ENCODE measurements around the gene BAHD1.

Gene BAHD1

GRCh38 chr15:40440743-40441564, at the start of gene BAHD1:
TSS of gene BAHD1 (plus strand) at chr15:40440953. CDS start at chr15:40458465, 17,512 bp downstream.
- in situ Hi-C loops (cut with MboI; ENCODE audit: low sequenced_read_pairs): no loop called here

GRCh38 chr15:40392986-40393948, 47.5 kb upstream of the BAHD1 start:
- in situ Hi-C loops (cut with MboI; ENCODE audit: low sequenced_read_pairs): no loop called here

GRCh38 chr15:40397688-40398412, 42.9 kb upstream of the BAHD1 start:
- in situ Hi-C loops (cut with MboI; ENCODE audit: low sequenced_read_pairs): no loop called here

- in situ Hi-C loops (cut with MboI; ENCODE audit: low sequenced_read_pairs): no loop called here
These were observed 42.3 kb upstream of the BAHD1 start for GRCh38 chr15:40398413-40398873.

- in situ Hi-C loops (cut with MboI; ENCODE audit: low sequenced_read_pairs): no loop called here
These were observed 41.4 kb upstream of the BAHD1 start for GRCh38 chr15:40399370-40399769.

GRCh38 chr15:40405501-40406381, 35.0 kb upstream of the BAHD1 start, which contains the start of gene IVD:
TSS of gene IVD (plus strand) at chr15:40405795. CDS start at chr15:40405828, 33 bp downstream.
- in situ Hi-C loops (cut with MboI; ENCODE audit: low sequenced_read_pairs): no loop called here

GRCh38 chr15:40407330-40407990, 33.3 kb upstream of the BAHD1 start:
- in situ Hi-C loops (cut with MboI; ENCODE audit: low sequenced_read_pairs): no loop called here

GRCh38 chr15:40409366-40409765, 31.4 kb upstream of the BAHD1 start:
- in situ Hi-C loops (cut with MboI; ENCODE audit: low sequenced_read_pairs): no loop called here

GRCh38 chr15:40410476-40410875, 30.3 kb upstream of the BAHD1 start:
- in situ Hi-C loops (cut with MboI; ENCODE audit: low sequenced_read_pairs): no loop called here

GRCh38 chr15:40412095-40412759, 28.5 kb upstream of the BAHD1 start:
- in situ Hi-C loops (cut with MboI; ENCODE audit: low sequenced_read_pairs): no loop called here

- in situ Hi-C loops (cut with MboI; ENCODE audit: low sequenced_read_pairs): no loop called here
These were observed 27.7 kb upstream of the BAHD1 start for GRCh38 chr15:40413036-40413435.

GRCh38 chr15:40414816-40415215, 25.9 kb upstream of the BAHD1 start:
- in situ Hi-C loops (cut with MboI; ENCODE audit: low sequenced_read_pairs): no loop called here

- in situ Hi-C loops (cut with MboI; ENCODE audit: low sequenced_read_pairs): no loop called here
These were observed 25.5 kb upstream of the BAHD1 start for GRCh38 chr15:40415226-40415625.

GRCh38 chr15:40416056-40416455, 24.7 kb upstream of the BAHD1 start:
- in situ Hi-C loops (cut with MboI; ENCODE audit: low sequenced_read_pairs): no loop called here

- in situ Hi-C loops (cut with MboI; ENCODE audit: low sequenced_read_pairs): no loop called here
These were observed 22.6 kb upstream of the BAHD1 start for GRCh38 chr15:40418126-40418525.

GRCh38 chr15:40420071-40420713, 20.6 kb upstream of the BAHD1 start:
- in situ Hi-C loops (cut with MboI; ENCODE audit: low sequenced_read_pairs): no loop called here

GRCh38 chr15:40420793-40421192, 20.0 kb upstream of the BAHD1 start:
- in situ Hi-C loops (cut with MboI; ENCODE audit: low sequenced_read_pairs): no loop called here
